ENCODE data around the gene RWDD3.

DNA sequence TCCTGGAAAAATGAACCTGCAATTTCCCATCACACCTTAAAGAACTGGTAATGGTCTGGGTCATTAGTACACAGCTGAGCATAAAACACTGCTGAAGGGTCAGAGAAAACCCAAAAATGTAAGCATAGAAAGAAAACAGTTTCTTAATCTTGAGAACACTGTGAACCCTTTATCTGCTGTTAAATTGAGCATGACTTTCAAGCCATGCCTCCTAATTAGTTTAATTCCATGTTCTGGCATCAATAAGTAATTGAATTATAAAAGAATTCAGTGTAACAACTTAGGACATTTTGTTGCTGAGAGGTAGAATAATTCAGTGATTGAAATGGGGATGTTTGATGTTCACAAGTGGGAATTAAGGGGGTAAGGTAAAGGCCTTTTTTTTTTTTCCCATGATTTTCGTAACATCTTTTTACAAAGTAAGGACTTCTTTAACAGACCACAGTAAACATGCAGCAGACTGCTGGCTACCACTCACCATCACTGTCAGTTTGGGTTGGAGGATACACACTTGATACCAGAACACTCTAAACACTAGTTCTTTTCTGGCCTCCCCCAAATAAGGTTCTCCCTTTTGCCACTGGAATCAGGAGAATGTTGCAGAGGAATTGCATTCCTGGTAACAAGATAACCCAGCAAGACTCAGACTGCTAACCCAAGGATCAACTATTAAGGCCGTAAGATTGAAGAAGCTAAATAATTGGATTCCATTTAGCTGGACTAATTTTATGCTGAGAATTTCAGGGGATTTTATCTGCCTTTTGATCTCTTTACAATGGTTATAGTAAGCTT, 3.0 kb downstream of the RWDD3 start:
- TF ChIP-seq, protein P1, sequence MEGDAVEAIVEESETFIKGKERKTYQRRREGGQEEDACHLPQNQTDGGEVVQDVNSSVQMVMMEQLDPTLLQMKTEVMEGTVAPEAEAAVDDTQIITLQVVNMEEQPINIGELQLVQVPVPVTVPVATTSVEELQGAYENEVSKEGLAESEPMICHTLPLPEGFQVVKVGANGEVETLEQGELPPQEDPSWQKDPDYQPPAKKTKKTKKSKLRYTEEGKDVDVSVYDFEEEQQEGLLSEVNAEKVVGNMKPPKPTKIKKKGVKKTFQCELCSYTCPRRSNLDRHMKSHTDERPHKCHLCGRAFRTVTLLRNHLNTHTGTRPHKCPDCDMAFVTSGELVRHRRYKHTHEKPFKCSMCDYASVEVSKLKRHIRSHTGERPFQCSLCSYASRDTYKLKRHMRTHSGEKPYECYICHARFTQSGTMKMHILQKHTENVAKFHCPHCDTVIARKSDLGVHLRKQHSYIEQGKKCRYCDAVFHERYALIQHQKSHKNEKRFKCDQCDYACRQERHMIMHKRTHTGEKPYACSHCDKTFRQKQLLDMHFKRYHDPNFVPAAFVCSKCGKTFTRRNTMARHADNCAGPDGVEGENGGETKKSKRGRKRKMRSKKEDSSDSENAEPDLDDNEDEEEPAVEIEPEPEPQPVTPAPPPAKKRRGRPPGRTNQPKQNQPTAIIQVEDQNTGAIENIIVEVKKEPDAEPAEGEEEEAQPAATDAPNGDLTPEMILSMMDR (IDR thresholded peaks at IDR 0.05), result no peak
- TF ChIP-seq POLR2A (IDR thresholded peaks at IDR 0.05), result no peak
